ENCODE data around the gene ZNF569. TPM values are rescaled to one million over a fixed set of nuclear protein-coding genes. Genes with fewer than 3 reads are reported as not detected.

ZNF569 gene
- polyA plus RNA-seq (ENCODE audit: insufficient read length in 3 of 3), result 10 to 100 TPM; 13.4 to 14.9 (median 13.7) TPM

DNA sequence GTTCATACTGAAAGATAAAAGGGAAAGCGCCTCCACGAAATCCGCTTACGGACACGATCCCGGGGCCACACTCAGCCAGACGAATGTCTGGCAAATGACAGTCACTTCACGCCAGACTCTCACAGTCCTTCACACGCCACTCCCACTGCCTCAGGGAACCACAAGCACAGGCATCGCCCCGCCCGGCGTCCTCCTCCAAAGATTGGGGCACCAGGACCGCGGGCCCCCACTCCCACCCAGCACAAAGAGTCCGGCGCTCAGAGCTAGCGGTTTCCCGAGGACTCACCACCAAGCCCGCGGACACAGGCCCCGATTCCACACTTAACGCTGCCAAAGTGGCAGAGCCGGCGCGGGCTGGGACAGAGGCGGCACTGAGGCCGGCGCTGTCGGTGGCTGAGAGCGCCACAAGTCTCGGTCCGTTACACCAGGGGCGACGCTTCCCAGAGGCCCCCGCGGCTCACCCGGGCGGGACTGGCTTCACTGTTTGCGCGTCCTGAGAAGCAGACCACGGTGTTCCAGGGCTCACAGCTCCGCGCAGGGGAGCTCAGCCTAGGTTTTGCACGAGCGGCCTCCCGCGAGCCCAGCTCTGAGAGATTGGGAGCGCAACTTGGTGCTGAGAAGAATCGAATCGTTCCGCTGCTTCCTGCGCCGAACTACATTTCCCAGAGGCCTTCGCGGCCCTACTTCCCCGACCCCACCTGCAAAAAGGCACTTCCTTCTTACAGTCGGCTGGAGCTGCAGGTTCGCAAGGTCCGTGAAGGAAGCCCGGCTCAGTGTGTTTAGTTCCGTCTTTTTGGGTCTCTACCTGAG is at the start of gene ZNF569:
Gene ZNF569, minus strand, starts transcription at position 647 of the 810 bp plus-strand sequence. CDS start 22,523 bp downstream, outside the sequence.
- peak; percentile 89 to 93 (median 90) for DNase-seq (ENCODE audit: low read depth in 3 of 3, low spot score in 2 of 3)

GRCh38 chr19:37513397-37513796 is 46.2 kb upstream of the ZNF569 start:
- DNase-seq (ENCODE audit: low read depth in 3 of 3, low spot score in 2 of 3), result no peak

GRCh38 chr19:37511821-37512220 is 44.6 kb upstream of the ZNF569 start:
- DNase-seq (ENCODE audit: low read depth in 3 of 3, low spot score in 2 of 3), result no peak

DNA sequence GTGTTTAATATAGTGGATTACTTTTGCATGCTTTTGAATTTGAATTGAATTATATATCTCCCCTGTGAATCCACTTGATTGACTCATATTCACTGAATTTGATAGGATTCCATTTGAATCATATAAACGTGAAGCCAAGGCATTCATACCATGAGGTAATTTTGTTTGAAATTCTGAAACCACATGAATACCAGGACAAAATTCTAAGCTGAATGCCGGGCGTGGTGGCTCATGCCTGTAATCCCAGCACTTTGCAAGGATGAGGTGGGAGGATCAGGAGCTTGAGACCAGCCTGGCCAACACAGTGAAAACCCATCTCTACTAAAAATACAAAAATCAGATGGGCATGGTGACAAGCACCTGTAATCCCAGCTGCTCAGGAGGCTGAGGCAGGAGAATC is 43.9 kb upstream of the ZNF569 start:
- DNase-seq (ENCODE audit: low read depth in 3 of 3, low spot score in 2 of 3), result no peak

DNA sequence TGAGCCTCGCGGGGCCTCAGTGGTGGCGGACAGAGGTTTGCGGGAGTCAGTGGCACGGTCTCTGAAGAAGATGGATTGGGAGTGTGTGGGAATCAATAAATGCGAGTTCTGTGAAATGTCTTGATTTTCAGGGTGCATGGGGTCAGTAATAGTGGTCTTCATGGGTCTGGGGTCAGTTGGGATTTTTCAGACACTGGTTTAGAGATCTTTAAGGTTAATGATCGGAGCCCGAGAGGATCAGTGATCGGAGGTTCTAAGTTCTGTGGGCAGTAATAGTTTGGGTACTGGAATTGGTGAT is 39.9 kb upstream of the ZNF569 start:
- DNase-seq (ENCODE audit: low read depth in 3 of 3, low spot score in 2 of 3), result no peak

DNA sequence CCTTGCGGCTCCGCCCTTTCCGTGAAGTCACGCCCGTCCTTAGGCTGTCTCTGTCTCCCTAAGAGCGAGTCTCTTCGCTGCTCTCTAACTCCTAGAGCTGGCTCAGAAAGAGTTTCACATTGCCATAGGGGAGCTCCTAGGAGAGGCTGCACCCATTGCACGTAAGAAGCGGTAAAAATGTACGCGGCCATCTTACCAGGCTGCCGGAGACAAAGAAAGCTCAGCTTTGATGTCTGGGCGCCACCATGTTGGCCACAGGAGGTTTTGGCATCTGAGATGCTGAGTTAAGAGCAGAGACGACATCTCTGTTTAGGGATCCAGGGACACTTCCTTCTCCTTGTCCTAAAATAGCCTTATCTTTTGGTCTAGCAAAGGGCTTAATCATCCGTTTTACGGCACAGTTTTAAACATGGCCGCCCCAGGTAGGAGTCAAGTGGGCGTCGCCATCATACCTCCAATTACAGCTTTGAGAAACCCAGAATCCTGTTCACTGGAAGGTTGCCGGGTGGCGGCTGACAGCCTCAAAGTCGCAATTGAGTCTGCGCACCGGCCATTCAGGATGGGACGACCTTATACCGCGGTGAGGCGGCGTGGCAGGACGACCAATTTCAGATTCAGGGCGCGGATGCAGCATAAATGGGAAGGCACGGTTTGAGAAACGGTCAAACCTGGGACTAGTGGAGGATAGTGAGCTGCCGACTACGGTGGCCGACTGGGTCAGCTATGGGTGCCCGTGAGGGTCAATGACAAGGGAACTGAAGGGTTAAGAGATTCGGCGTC is 39.3 kb upstream of the ZNF569 start, which contains the start of gene ZNF793:
Gene ZNF793, plus strand, starts transcription at position 553 of the 780 bp plus-strand sequence. CDS start 16,501 bp downstream, outside the sequence.
- DNase-seq (ENCODE audit: low read depth in 3 of 3, low spot score in 2 of 3), result peak; percentile 83 to 90 (median 87)

DNA sequence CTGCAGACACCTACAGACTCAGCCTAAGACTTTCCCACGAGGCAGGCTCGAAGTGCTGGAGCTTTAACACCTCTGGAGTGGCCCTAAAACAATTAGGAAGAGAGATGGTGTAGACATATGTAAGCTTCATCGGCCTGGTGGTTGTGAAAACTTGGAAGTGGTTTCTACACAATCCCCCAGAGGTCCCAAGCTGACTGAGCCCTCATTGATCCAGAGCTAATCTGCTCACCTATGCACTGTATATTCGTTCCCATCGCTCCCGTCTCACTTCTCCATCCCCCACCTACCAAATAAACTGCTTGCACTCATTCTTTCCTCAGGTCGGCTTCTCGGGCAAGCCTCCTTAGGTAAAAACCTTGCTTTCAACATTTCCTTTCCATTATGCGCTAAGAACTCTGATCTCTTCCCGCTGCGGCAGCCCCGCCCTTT is 38.7 kb upstream of the ZNF569 start:
- peak in 1 of 3 donors; percentile 42 for DNase-seq (ENCODE audit: low read depth in 3 of 3, low spot score in 2 of 3)

- DNase-seq (ENCODE audit: low read depth in 3 of 3, low spot score in 2 of 3), result no peak
These were observed 25.0 kb upstream of the ZNF569 start for GRCh38 chr19:37492213-37492612.

GRCh38 chr19:37484406-37485168 is 17.3 kb upstream of the ZNF569 start:
- no peak for DNase-seq (ENCODE audit: low read depth in 3 of 3, low spot score in 2 of 3)

DNA sequence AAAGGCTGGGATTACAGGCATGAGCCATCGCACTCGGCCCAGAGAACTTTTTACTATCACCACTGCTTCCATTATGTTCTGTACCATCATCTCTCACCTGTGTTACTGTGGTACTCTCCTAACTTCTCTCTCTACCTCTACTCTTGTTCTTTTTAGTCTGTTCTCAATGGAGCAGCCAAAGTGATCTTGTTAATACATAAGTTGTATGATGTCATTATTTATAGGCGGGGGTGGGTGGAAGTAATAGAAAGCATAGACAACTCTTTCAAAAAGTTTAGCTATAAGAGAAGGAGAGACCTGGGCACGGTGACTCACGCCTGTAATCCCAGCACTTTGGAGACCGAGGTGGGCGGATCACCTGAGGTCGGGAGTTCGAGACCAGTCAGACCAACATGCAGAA is 4.9 kb upstream of the ZNF569 start:
- no peak for DNase-seq (ENCODE audit: low read depth in 3 of 3, low spot score in 2 of 3)

DNA sequence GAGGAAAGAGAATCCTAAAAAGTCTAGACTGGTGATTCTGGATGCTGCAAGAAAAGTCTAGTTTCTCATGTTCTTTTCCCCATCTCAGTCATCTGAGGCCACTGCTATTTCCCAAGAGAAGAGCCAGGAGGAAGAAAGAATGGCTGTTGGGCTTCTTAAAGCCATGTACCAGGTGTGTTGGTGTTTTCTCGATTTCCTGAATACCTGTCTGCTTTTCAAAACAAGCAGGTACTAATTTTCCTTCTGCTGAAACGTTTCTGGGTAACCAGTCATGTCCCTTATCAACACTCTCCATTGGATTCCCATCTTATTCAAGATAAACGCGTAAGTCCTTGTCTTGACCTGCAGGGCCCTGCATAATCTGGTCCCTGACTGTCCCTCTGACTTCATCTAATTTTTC is 3.0 kb upstream of the ZNF569 start:
- no peak for DNase-seq (ENCODE audit: low read depth in 3 of 3, low spot score in 2 of 3)

DNA sequence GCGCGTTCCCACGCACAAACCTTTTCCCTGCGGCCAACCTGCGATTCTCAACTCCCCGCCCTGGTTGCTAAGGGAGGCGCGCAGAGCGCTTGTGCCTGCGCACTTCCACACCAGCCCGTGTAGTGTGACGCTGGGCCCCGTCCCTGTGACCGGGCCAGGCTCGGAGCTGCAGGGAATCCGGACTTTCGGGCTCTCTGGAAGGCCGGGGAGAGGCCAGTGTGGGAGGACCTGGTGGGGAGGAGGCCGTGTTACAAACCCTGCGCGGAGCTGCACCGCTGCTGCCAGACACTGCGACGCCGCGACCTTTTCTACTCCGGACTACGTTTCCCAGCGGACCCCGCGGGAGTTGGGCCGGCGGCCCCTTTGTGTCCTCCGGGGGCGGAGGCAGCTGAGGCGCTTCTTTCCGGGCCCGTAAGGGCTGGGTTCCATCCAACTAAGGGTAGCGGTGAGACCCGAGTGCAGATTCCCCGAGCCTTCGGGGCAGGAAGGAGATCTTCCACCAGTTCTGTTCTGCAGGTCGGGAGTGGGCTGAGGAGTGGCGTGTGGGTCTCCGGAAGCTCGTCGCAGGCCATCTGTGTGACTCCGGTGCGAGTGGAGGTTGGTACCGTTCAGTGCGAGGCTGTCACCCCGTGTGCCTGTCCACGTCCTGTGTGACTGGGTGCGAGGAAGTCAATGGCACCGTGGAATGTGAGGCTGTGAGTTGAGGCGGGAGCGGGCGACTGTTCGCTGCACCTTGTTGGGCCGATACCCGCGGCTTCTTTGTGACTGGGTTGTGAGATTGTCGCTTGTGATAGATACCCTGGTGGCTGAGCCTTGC is 1.9 kb upstream of the ZNF569 start, which contains the start of gene ZNF570:
Gene ZNF570, plus strand, starts transcription at position 396 of the 817 bp plus-strand sequence. CDS start 999 bp downstream, outside the sequence.
- DNase-seq (ENCODE audit: low read depth in 3 of 3, low spot score in 2 of 3), result peak; percentile 80 to 83 (median 82)

- DNase-seq (ENCODE audit: low read depth in 3 of 3, low spot score in 2 of 3), result peak in 1 of 3 donors; percentile 20
These were observed 405 bp upstream of the ZNF569 start for GRCh38 chr19:37467608-37468090.

DNA sequence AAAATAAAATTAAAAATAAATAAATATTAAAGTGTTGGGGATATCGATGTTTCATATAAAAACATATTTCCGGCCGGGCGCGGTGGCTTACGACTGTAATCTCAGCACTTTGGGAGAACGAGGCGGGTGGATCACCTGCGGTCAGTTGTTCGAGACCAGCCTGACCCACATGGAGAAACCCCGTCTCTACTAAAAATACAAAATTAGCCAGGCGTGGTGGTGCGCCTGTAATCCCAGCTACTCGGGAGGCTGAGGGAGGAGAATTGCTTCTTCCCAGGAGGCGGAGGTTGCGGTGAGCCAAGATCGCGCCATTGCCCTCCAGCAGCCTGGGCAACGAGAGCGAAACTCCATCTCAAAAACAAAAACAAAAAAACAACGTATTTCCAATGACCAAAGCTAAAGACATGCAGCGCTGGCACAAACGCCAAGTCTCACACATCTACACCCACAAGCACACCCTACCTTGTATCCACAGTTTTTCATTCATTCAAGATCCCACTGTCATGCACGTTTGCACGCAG is 907 bp downstream of the ZNF569 start:
- no peak for DNase-seq (ENCODE audit: low read depth in 3 of 3, low spot score in 2 of 3)

GRCh38 chr19:37452500-37453245 is 14.6 kb downstream of the ZNF569 start:
- no peak for DNase-seq (ENCODE audit: low read depth in 3 of 3, low spot score in 2 of 3)

DNA sequence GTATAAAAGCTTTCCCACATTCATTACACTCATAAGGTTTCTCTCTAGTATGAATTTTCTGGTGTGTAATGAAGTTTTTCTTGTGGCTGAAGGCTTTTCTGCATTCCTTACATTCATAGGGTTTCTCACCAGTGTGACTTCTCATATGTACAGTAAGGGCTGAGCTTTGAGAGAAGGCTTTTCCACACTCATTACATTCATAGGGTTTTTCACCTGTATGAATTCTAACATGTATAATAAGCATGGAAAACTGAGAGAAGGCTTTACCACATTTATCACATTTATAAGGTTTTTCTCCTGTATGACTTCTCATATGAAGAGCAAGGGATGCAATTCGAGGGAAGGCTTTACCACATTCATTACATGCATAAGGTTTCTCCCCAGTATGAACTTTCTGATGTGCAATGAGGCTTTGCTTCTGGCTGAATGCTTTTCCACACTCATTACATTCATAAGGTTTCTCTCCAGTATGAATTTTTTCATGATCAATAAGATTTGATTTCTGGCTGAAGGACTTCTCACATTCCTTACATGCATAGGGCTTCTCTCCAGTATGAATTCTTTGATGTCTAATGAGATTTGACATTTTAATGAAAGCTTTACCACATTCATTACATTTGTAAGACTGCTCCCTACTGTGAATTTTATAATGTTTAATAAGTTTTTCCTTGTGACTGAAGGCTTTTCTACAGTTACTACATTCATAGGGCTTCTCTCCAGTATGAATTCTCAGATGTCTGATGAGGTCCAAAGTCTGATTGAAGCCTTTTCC is 53.7 kb downstream of the ZNF569 start:
- no peak for DNase-seq (ENCODE audit: low read depth in 3 of 3, low spot score in 2 of 3)

- no peak for DNase-seq (ENCODE audit: low read depth in 3 of 3, low spot score in 2 of 3)
These were observed 54.5 kb downstream of the ZNF569 start for GRCh38 chr19:37412700-37413099.
